Thyroid gland (tissue), 4 donors: Measurements from ENCODE around the gene EPHA2. TPM values are rescaled to one million over a fixed set of nuclear protein-coding genes. Genes with fewer than 3 reads are reported as not detected.
"Not testable (repeated sequence)": the region's sequence is repeated elsewhere in the genome, so short reads cannot be mapped to it uniquely, and the experiment has no call there.

Experiments
- DNase-seq, 2 donors: peaks; one replicate each; pipeline ENCODE4 v3.0.0-alpha.2; 2019
- H3K27ac ChIP-seq, 3 donors: fragments of 200-600 bp; sonication (generic); 1 replicate in 2 of 3; 2 replicates in 1 of 3; pipeline ENCODE4 v1.5.1; 2016 to 2019; ENCODE audit warnings: mild to moderate bottlenecking in 1 of 3, moderate library complexity in 1 of 3
- H3K27me3 ChIP-seq: fragments of 200-600 bp; sonication (generic); one replicate; pipeline ENCODE4 v1.5.1; 2019
- H3K36me3 ChIP-seq, 2 donors: fragments of 200-600 bp; sonication (generic); one replicate each; pipeline ENCODE4 v1.5.1; 2016 to 2019
- H3K4me1 ChIP-seq, 2 donors: fragments of 200-600 bp; sonication (generic); one replicate each; pipeline ENCODE4 v1.5.1; 2017 to 2019
- H3K4me3 ChIP-seq, 3 donors: fragments of 200-600 bp; sonication (generic); replicated peaks in 1 of 3; 1 replicate in 2 of 3; 2 replicates in 1 of 3; pipeline ENCODE4 v1.5.1; 2016; ENCODE audit warnings: mild to moderate bottlenecking in 1 of 3
- H3K9me3 ChIP-seq: fragments of 200-600 bp; sonication (generic); one replicate; pipeline ENCODE4 v1.5.1; 2017
- POLR2A ChIP-seq, 2 donors: fragments of 450-650 bp; IDR thresholded peaks; one replicate each; pipeline ENCODE4 v1.6.1; 2017; ENCODE audit warnings: antibody characterized with exemption in 2 of 2, mild to moderate bottlenecking in 2 of 2, moderate library complexity in 1 of 2
- WGBS, 2 donors: methylation state at CpG; one replicate each; pipeline ENCODE4 v1.1.5; 2017; 5-methylcytosine and 5-hydroxymethylcytosine counted together
- intact Hi-C: fragments of 100-400 bp; cut with DNase I; formaldehyde crosslinking; loops from one replicate; pipeline ENCODE4 v1.15.1; 2023
- total RNA-seq, 4 donors: library from RNA; depleted of rRNA; stranded (reverse); fragments of >200 nt; gene quantifications; one replicate each; pipeline ENCODE4 v1.2.3, GENCODE V29; 2016
- TF ChIP-seq, protein P1 (sequence below), 6 experiments: fragments of 200-600 bp in 3 of 6; fragments of 450-650 bp in 3 of 6; sonication (generic) in 3 of 6; IDR thresholded peaks; one replicate each; pipeline ENCODE4 v1.5.1; 2016 to 2019; ENCODE audit warnings: antibody characterized with exemption in 6 of 6, mild to moderate bottlenecking in 2 of 6, inconsistent platforms in 1 of 6, moderate library complexity in 1 of 6

The EPHA2 gene
- total RNA-seq, 4 donors from 2014 or later, result 22.3 to 53.2 (median 29.3) TPM

DNA sequence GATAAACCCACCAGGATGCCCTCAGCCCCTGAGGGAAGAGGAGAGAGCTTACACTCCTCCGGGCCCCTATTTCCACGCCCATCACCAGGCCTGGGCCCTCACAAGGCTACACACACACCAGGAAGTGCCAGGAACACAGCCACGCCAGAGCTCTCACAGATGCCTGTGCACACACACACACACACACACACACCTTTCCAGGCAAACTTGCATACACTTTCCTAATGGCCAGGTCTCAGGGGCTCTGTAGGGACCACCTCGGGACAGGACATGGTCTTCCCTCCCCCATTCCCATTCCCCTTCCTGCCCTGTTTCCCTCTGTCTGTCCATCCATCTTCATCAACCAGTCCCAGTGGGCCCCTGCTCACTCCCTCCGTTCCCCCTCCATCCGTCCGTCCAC lies 9.7 kb upstream of the EPHA2 start:
- H3K4me3 ChIP-seq, result no peak overlapping the region
- peaks cover 9 to 27% of the 10 kb centered on the region in 2 donors for H3K4me1 ChIP-seq
- 76 to 83% methylated on average over 7 of the region's 7 CpGs for WGBS, 2 donors
- H3K27ac ChIP-seq, result peak overlapping the region in 1 of 3 donors; percentile 15
- no peak for TF ChIP-seq POLR2A (IDR thresholded peaks at IDR 0.05)
- TF ChIP-seq, protein P1, sequence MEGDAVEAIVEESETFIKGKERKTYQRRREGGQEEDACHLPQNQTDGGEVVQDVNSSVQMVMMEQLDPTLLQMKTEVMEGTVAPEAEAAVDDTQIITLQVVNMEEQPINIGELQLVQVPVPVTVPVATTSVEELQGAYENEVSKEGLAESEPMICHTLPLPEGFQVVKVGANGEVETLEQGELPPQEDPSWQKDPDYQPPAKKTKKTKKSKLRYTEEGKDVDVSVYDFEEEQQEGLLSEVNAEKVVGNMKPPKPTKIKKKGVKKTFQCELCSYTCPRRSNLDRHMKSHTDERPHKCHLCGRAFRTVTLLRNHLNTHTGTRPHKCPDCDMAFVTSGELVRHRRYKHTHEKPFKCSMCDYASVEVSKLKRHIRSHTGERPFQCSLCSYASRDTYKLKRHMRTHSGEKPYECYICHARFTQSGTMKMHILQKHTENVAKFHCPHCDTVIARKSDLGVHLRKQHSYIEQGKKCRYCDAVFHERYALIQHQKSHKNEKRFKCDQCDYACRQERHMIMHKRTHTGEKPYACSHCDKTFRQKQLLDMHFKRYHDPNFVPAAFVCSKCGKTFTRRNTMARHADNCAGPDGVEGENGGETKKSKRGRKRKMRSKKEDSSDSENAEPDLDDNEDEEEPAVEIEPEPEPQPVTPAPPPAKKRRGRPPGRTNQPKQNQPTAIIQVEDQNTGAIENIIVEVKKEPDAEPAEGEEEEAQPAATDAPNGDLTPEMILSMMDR (IDR thresholded peaks at IDR 0.05), result no peak
- H3K36me3 ChIP-seq, result no peaks in the 10 kb centered on the region
- intact Hi-C loops, result no loop called here
- H3K27me3 ChIP-seq, result no peaks in the 10 kb centered on the region
- H3K9me3 ChIP-seq, result no peaks in the 10 kb centered on the region
- no peak for DNase-seq

DNA sequence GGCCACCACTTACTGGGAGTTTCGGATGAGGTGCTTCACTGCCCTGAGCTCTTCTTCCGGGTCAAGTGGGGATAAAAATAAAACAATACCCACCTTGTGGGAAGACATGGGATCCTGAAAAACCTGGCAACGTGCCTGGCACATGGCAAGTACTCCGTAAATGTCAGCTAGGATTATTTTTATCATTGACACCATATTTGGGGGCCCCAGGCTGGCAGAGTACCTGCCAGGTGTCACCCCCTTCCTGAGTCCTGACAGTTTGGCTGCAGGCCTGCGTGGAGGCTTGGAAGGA lies 9.2 kb upstream of the EPHA2 start:
- DNase-seq, result peak in 1 of 2 donors; percentile 47
- WGBS, 2 donors, result 33 to 38% methylated on average over 5 of the region's 5 CpGs
- no peaks in the 10 kb centered on the region for H3K36me3 ChIP-seq
- H3K4me3 ChIP-seq, result no peak overlapping the region
- TF ChIP-seq, protein P1 (IDR thresholded peaks at IDR 0.05), result no peak
- TF ChIP-seq POLR2A (IDR thresholded peaks at IDR 0.05), result no peak
- peak overlapping the region in 1 of 3 donors; percentile 15 for H3K27ac ChIP-seq
- peaks cover 9 to 27% of the 10 kb centered on the region in 2 donors for H3K4me1 ChIP-seq
- intact Hi-C loops, result no loop called here
- H3K9me3 ChIP-seq, result no peaks in the 10 kb centered on the region
- H3K27me3 ChIP-seq, result no peaks in the 10 kb centered on the region

DNA sequence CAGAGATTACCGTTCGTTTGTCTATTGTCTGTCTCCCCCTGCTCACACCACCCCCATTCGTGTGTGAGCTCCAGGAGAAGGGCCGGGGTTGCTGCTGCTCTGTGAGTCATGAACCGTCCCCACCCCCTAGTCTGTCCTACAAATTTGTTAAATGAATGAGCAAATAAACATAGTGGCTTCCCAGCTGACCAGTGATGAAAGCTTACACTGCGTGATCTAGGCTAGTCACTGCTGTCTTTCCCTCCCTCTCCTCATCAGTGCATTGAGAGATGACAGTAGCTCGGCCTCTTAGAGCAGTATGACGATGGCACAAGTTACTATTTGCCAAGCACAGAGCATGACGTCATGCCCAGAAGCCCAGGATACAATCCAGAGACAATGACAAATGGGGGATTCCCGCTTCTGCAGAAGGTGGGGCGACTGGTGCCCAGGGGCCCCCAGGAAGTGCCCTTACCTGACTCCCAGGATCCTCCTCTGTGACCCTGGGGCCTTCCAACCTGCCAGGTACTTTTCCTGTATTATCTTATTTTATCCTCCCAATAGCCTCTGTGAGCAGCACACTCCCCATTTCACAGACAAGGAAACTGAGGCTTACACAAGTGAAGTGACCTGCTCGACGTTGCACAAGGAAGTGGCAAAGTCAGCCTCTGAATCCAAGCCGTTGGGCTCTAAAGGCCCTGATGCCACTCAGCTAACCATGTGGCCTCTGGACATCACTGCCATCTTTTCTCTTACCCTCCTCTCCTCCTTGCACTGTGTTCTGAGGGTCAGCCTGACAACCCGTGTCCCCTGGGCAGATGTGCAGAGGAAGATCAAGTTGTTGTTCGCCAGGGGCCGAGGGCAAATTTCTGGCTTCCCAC lies 8.6 kb upstream of the EPHA2 start:
- H3K27ac ChIP-seq, result peak overlapping the region in 1 of 3 donors; percentile 15

DNA sequence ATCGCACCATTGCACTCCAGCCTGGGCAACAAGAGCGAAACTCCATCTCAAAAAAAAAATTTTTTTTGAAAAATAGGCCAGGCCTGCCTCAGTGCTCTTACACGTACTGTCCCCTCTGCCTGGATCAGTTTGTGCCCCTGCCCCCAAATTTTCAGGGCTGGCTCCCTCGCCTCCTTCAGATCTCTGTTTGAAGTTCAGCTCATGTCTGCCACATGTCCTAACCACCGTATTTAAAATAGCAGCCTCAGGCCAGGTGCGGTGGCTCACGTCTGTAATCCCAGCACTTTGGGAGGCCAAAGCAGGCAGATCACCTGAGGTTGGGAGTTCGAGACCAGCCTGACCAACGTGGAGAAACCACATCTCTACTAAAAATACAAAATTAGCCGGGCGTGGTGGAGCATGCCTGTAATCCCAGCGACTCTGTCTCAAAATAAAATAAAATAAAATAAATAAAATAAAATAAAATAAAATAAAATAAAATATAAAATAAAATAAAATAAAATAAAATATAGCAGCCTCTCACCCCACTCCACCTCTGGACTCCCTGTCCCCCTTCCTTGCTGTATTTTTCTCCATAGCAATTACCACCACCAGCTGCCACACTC lies 7.8 kb upstream of the EPHA2 start:
- H3K4me1 ChIP-seq, result peaks cover 9 to 27% of the 10 kb centered on the region in 2 donors
- 84 to 85% methylated on average over 12 of the region's 12 CpGs for WGBS, 2 donors
- DNase-seq, H3K27me3 ChIP-seq, H3K27ac ChIP-seq, H3K4me3 ChIP-seq, intact Hi-C loops, H3K36me3 ChIP-seq, H3K9me3 ChIP-seq: not testable (repeated sequence)

More for the DNA sequence above, 8.6 kb upstream of the EPHA2 start:
- no peaks in the 10 kb centered on the region for H3K9me3 ChIP-seq
- H3K27me3 ChIP-seq, result no peaks in the 10 kb centered on the region
- intact Hi-C loops, result no loop called here
- WGBS, 2 donors, result 62 to 65% methylated on average over 15 to 17 of the region's 17 CpGs
- no peak for TF ChIP-seq POLR2A (IDR thresholded peaks at IDR 0.05)
- TF ChIP-seq, protein P1 (IDR thresholded peaks at IDR 0.05), result no peak
- no peak overlapping the region for H3K4me3 ChIP-seq
- no peak for DNase-seq
- H3K4me1 ChIP-seq, result peaks cover 9 to 27% of the 10 kb centered on the region in 2 donors
- no peaks in the 10 kb centered on the region for H3K36me3 ChIP-seq

DNA sequence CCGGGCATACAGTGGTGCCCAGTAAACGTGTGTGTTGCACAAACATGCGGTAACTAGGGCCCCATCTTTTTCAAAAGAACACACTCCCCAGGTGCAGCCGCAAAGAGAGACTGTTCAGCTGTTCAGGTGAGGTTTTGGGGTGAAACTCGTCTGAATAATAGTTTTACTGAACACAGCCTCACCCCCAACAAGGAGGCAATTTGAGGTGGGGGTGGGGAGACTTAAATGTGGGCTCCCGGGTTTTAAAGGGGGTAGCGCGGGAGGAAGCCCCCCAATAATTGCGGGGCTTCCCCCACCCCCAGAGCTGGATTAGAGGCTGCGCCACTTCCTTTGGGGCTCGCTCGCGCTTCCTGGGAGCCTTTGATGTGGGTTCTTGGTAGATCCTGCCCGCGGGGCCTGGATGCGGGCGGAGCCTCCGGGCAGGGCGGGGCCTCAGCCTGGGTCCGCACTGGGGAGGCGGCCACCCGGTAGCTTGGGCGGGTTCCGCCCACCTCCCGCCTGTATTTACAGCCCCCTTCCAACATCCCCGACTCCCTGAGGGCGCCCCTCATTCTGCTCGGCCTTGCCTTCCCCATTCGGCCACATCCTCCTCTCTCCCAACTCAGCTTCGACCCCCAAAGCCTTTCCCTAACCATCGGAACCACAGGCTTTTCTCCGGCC lies 6.4 kb upstream of the EPHA2 start:
- Histone ChIP-seq H3K36me3 (no peaks in the 10 kb centered on the region), H3K27me3 (no peaks in the 10 kb centered on the region), H3K4me1 (peaks cover 0 to 17% of the 10 kb centered on the region in 2 donors), H3K4me3 (no peak overlapping the region), H3K9me3 (no peaks in the 10 kb centered on the region), H3K27ac (no peak overlapping the region)
- TF ChIP-seq POLR2A (IDR thresholded peaks at IDR 0.05), result no peak
- TF ChIP-seq, protein P1 (IDR thresholded peaks at IDR 0.05), result no peak
- no peak for DNase-seq
- intact Hi-C loops, result no loop called here
- WGBS, 2 donors, result 64 to 73% methylated on average over 30 to 32 of the region's 32 CpGs
